Measurements from ENCODE around the gene CUL3. TPM values are rescaled to one million over a fixed set of nuclear protein-coding genes. Genes with fewer than 3 reads are reported as not detected.

CUL3 gene
- total and polyA plus RNA-seq, 10 of the 15 experiments (the other 5 are each of a cell fraction or from before 2014, with no cell fraction given), result 22.0 to 95.4 (median 53.4) TPM

DNA sequence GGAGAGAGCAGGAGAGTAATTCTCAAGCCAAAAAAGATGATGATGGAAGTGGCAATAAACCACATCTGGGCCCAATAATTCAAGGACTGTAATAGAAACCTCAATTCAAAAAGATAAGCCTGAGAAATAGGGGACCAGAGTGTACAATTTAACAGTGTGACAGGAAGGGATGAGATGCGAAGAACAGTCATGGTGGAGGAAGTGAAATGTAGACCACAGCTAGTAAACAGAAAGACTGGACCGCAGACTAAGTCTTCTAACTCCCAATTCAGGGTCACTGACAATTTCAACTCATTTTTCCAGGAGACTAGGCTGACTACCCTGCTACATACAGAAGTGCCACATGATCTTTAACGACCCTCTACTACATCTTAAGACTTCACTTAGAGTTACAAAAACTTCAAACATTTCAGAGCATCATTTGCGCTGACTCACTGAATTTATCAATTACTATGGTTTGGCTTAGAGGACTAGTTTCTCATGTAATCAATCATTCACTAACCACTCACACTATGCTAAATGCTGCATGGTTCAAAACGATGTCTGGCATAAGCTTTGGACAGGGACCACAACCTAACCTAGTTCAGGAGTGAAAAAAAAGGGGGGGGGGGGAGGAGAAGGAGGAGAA is 9.0 kb downstream of the CUL3 start:
- ChIA-PET SMC1A (ENCODE audit: uncharacterized antibody, unreplicated experiment) (interaction anchor here (0.6 to 17.7 kb wide), 12 partner anchors 8 to 108 kb away, joined by 3 to 219 read pairs (median 4); partner anchors contain the start of gene CUL3), CTCF (interaction anchor here (0.6 to 2.9 kb wide), 8 partner anchors 10 to 58 kb away, joined by 3 to 9 read pairs (median 3); no protein-coding TSS in a partner anchor), RAD21 (ENCODE audit: unreplicated experiment) (interaction anchor here (0.6 to 7.1 kb wide), 10 partner anchors 8 to 163 kb away, joined by 3 to 94 read pairs (median 6); partner anchors contain the start of gene CUL3), POLR2A (interaction anchor here (1.6 to 7.6 kb wide), 3 partner anchors 10 to 54 kb away, joined by 3 to 49 read pairs (median 20); partner anchors contain the start of gene CUL3)
- Histone ChIP-seq H3K27me3 (replicated peaks in 1 of 2; ENCODE audit: control insufficient read depth in 2 of 2, insufficient read depth in 2 of 2, low read length in 1 of 2) (no peaks in the 10 kb centered on the region), H2AFZ (ENCODE audit: control insufficient read depth, low read depth, low read length) (no peak overlapping the region), H3K4me2 (ENCODE audit: control insufficient read depth, insufficient read depth) (peak overlapping the region; percentile 85), H3K9ac (ENCODE audit: control insufficient read depth, insufficient read depth, low read length) (no peak overlapping the region), H3K79me2 (ENCODE audit: control insufficient read depth, insufficient read depth, low read length) (peaks cover 97% of the 10 kb centered on the region), H4K20me1 (ENCODE audit: control insufficient read depth, insufficient read depth) (peaks cover 9% of the 10 kb centered on the region; the same call in 1 of the 2 replicates), H3K4me3 (peak overlapping the region; percentile 53), H3K27ac (ENCODE audit: control insufficient read depth, insufficient read depth) (peak overlapping the region; percentile 8), H3K4me1 (ENCODE audit: control insufficient read depth, insufficient read depth, low read length) (peaks cover 22% of the 10 kb centered on the region), H3K9me3 (replicated peaks; ENCODE audit: control insufficient read depth, insufficient read depth, low read length) (no peaks in the 10 kb centered on the region; the same call in 2 of the 3 replicates), H3K36me3 (ENCODE audit: control insufficient read depth in 2 of 2, insufficient read depth in 2 of 2, low read length in 1 of 2) (peaks cover 0 to 2% of the 10 kb centered on the region in 2 experiments; a peak in 2 of 4 replicates)
- WGBS (ENCODE audit: insufficient coverage, insufficient replicate concordance, low lambda C conversion rate, missing lambda C conversion rate), result 38% methylated on average over 5 of the region's 5 CpGs
- ATAC-seq (peak; percentile 68), FAIRE-seq (peak; percentile 56), DNase-seq (ENCODE audit: low read depth, low spot score) (peak; percentile 43)
- no TSS peak for BruUV-seq (replicated peaks)
- in situ Hi-C loops (cut with MboI), result no loop called here
- intact Hi-C loops (cut with micrococcal nuclease; ENCODE audit: unreplicated experiment), result loop anchor here (1.0 to 2.0 kb wide), 2 partner anchors 8 to 55 kb away; no protein-coding TSS in a partner anchor
- TF ChIP-seq RUNX3 (IDR thresholded peaks at IDR 0.05; ENCODE audit: low read length), result peak; percentile 82
- TF ChIP-seq, protein P1, sequence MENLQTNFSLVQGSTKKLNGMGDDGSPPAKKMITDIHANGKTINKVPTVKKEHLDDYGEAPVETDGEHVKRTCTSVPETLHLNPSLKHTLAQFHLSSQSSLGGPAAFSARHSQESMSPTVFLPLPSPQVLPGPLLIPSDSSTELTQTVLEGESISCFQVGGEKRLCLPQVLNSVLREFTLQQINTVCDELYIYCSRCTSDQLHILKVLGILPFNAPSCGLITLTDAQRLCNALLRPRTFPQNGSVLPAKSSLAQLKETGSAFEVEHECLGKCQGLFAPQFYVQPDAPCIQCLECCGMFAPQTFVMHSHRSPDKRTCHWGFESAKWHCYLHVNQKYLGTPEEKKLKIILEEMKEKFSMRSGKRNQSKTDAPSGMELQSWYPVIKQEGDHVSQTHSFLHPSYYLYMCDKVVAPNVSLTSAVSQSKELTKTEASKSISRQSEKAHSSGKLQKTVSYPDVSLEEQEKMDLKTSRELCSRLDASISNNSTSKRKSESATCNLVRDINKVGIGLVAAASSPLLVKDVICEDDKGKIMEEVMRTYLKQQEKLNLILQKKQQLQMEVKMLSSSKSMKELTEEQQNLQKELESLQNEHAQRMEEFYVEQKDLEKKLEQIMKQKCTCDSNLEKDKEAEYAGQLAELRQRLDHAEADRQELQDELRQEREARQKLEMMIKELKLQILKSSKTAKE (IDR thresholded peaks at IDR 0.05; ENCODE audit: low read depth, poor library complexity, severe bottlenecking), result peak; percentile 63
- no peak for TF ChIP-seq KDM1A (IDR thresholded peaks at IDR 0.05; ENCODE audit: borderline replicate concordance)
- no peak for TF ChIP-seq NFYB (IDR thresholded peaks at IDR 0.05; ENCODE audit: insufficient read depth, low read depth, low read length)
- TF ChIP-seq KAT2A (conservative IDR thresholded peaks at IDR 0.05; ENCODE audit: control insufficient read depth, low read depth, low read length), result no peak
- no peak for TF ChIP-seq EZH2 (IDR thresholded peaks at IDR 0.05; ENCODE audit: borderline replicate concordance, control insufficient read depth, low read depth, low read length)
- no peak for TF ChIP-seq MYC (IDR thresholded peaks at IDR 0.05; ENCODE audit: insufficient read depth, insufficient read length, insufficient replicate concordance, low read length, severe bottlenecking)
- no peak for TF ChIP-seq LARP7 (IDR thresholded peaks at IDR 0.05)
- TF ChIP-seq RELA (IDR thresholded peaks at IDR 0.05; ENCODE audit: borderline replicate concordance, partially characterized antibody), result no peak
- peak; percentile 81 for TF ChIP-seq SPI1 (IDR thresholded peaks at IDR 0.05; ENCODE audit: borderline replicate concordance, insufficient read depth, low read depth, low read length)
- TF ChIP-seq, protein P2, sequence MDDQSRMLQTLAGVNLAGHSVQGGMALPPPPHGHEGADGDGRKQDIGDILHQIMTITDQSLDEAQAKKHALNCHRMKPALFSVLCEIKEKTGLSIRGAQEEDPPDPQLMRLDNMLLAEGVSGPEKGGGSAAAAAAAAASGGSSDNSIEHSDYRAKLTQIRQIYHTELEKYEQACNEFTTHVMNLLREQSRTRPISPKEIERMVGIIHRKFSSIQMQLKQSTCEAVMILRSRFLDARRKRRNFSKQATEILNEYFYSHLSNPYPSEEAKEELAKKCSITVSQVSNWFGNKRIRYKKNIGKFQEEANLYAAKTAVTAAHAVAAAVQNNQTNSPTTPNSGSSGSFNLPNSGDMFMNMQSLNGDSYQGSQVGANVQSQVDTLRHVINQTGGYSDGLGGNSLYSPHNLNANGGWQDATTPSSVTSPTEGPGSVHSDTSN (IDR thresholded peaks at IDR 0.05; ENCODE audit: insufficient replicate concordance, low read depth, low read length), result peak; percentile 8
- 0 out of 2 replicates have a peak, but pooled peaks have one; percentile 32 for TF ChIP-seq IKZF1 (conservative IDR thresholded peaks at IDR 0.05)
- no peak for TF ChIP-seq MXI1 (IDR thresholded peaks at IDR 0.05; ENCODE audit: low read depth, low read length)
- TF ChIP-seq, protein P3, sequence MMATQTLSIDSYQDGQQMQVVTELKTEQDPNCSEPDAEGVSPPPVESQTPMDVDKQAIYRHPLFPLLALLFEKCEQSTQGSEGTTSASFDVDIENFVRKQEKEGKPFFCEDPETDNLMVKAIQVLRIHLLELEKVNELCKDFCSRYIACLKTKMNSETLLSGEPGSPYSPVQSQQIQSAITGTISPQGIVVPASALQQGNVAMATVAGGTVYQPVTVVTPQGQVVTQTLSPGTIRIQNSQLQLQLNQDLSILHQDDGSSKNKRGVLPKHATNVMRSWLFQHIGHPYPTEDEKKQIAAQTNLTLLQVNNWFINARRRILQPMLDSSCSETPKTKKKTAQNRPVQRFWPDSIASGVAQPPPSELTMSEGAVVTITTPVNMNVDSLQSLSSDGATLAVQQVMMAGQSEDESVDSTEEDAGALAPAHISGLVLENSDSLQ (IDR thresholded peaks at IDR 0.05), result peak; percentile 32
- TF ChIP-seq NFIC (IDR thresholded peaks at IDR 0.05; ENCODE audit: low read depth, low read length), result 0 out of 2 replicates have a peak, but pooled peaks have one; percentile 16
- TF ChIP-seq TARDBP (IDR thresholded peaks at IDR 0.05; ENCODE audit: borderline replicate concordance), result no peak
- TF ChIP-seq TCF12 (IDR thresholded peaks at IDR 0.05; ENCODE audit: low read depth, low read length), result no peak

Data from GM12878 (cell line).